Measurements from ENCODE around the gene NELL1.

The NELL1 gene

DNA sequence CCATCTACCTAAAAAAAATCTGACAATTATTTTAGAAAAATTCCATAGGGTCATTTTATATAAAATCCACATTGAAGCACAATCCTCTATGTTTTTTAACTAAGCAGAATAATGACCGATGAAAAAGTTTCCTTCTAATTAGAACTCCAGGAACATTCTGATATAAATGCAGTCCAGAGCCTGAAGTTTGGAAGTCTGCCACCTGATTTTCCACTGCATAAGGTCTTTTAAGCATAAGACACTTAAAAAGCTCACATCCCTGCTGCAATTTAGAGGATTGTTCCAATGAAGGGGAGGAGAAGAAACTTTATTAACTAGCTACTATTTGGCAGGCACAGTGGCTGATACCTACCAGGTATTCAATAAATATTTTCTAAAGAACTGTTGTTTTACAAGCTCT lies 953.2 kb downstream of the NELL1 start:
- Histone ChIP-seq H3K27me3 (ENCODE audit: control insufficient read depth, insufficient read depth, low read length) (no peaks in the 10 kb centered on the region), H3K9ac (ENCODE audit: low read length) (no peak overlapping the region), H3K4me1 (ENCODE audit: control insufficient read depth, insufficient read depth, low read length) (no peaks in the 10 kb centered on the region), H3K27ac (ENCODE audit: low read depth, low read length) (no peak overlapping the region), H3K4me3 (ENCODE audit: low read length) (no peak overlapping the region), H3K36me3 (ENCODE audit: control insufficient read depth, insufficient read depth, low read length) (no peaks in the 10 kb centered on the region)

DNA sequence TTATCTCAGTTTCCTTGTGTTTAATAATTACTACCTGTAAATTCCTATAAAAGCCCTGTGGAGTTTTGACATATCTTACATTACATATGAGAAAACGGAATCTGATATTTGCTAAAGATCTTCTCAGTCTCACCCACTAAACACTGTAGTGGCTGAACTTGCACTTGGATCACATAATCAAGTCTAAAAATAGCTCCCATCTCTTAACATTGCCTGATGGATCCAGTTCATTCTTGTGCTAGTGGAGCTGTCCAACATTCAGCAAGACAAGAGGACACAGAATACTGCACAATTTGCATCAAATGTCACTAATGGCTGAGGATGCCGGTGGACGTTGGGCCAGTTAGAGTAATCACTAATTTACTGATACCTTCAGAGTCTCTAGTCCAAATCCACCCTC lies 953.6 kb downstream of the NELL1 start:
- H3K4me1 ChIP-seq (ENCODE audit: control insufficient read depth, insufficient read depth, low read length): no peaks in the 10 kb centered on the region
- no peak overlapping the region for H3K27ac ChIP-seq (ENCODE audit: low read depth, low read length)
- H3K9ac ChIP-seq (ENCODE audit: low read length): no peak overlapping the region
- H3K36me3 ChIP-seq (ENCODE audit: control insufficient read depth, insufficient read depth, low read length): no peaks in the 10 kb centered on the region
- H3K4me3 ChIP-seq (ENCODE audit: low read length): no peak overlapping the region
- no peaks in the 10 kb centered on the region for H3K27me3 ChIP-seq (ENCODE audit: control insufficient read depth, insufficient read depth, low read length)
